SK-N-SH (cell line): Measurements from ENCODE around the gene LLGL1. TPM values are rescaled to one million over a fixed set of nuclear protein-coding genes. Genes with fewer than 3 reads are reported as not detected.

Source experiments
- CTCF ChIA-PET: fragments of 300-600, 350-600 bp; formaldehyde crosslinking; extraction: SDS; loops from one replicate; lab custom pipeline; 2021; lab: Yijun Ruan, JAX
- POLR2A ChIA-PET: fragments of 350-600 bp; sonication (Branson Sonifier 250); formaldehyde crosslinking; extraction: SDS; loops from one replicate; lab custom pipeline; 2020; ENCODE audit warnings: antibody characterized with exemption, inconsistent platforms; lab: Yijun Ruan, JAX
- DNase-seq: peaks from one replicate; pipeline ENCODE4 v3.0.0; 2012
- H2AFZ ChIP-seq: fragments of 200-600 bp; sonication (generic); 2 replicates; pipeline ENCODE4 v1.8.1; 2016; ENCODE audit warnings: antibody characterized with exemption, mild to moderate bottlenecking, low read depth
- H3F3A ChIP-seq: fragments of 200-600 bp; sonication (generic); replicated peaks from 2 replicates; pipeline ENCODE3; 2016; ENCODE audit warnings: antibody characterized with exemption, mild to moderate bottlenecking; ENCODE audit not compliant: insufficient read depth
- H3K27ac ChIP-seq, 2 experiments: fragments of 200-500 bp in 1 of 2; fragments of 200-600 bp in 1 of 2; sonication (Bioruptor generic) in 1 of 2; sonication (generic), shearing (Covaris generic) in 1 of 2; 2 replicates each; pipeline versions ENCODE4 v1.5.1 to v1.6.1; 2014 to 2016; ENCODE audit warnings: low read depth in 2 of 2, inconsistent platforms in 1 of 2, low read length in 1 of 2, mild to moderate bottlenecking in 1 of 2, mixed read lengths in 1 of 2
- H3K27me3 ChIP-seq: fragments of 200-600 bp; sonication (generic), shearing (Covaris generic); 2 replicates; pipeline ENCODE4 v1.6.1; 2016; ENCODE audit warnings: mixed run types; ENCODE audit not compliant: insufficient read depth
- H3K36me3 ChIP-seq, 2 experiments: fragments of 200-500 bp in 1 of 2; fragments of 200-600 bp in 1 of 2; sonication (Bioruptor generic) in 1 of 2; sonication (generic) in 1 of 2; replicated peaks in 1 of 2; 2 replicates each; pipeline versions ENCODE3 to v1.5.1; 2014 to 2016; ENCODE audit warnings: low read length in 1 of 2, mild to moderate bottlenecking in 1 of 2; ENCODE audit not compliant: insufficient read depth in 2 of 2, control insufficient read depth in 1 of 2
- H3K4me1 ChIP-seq, 2 experiments: fragments of 200-500 bp in 1 of 2; fragments of 200-600 bp in 1 of 2; sonication (Bioruptor generic) in 1 of 2; sonication (generic), shearing (Covaris generic) in 1 of 2; 2 replicates each; pipeline versions ENCODE4 v1.5.1 to v1.6.1; 2014 to 2016; ENCODE audit warnings: low read depth in 1 of 2, low read length in 1 of 2, mixed run types in 1 of 2; ENCODE audit not compliant: insufficient read depth in 2 of 2, control insufficient read depth in 1 of 2
- H3K4me2 ChIP-seq: fragments of 200-600 bp; sonication (generic), shearing (Covaris generic); 2 replicates; pipeline ENCODE4 v1.6.1; 2017; ENCODE audit warnings: mixed run types
- H3K4me3 ChIP-seq, 2 experiments: fragments of 200-500 bp in 1 of 2; fragments of 200-600 bp in 1 of 2; sonication (Bioruptor generic) in 1 of 2; sonication (generic), shearing (Covaris generic) in 1 of 2; 2 replicates each; pipeline versions ENCODE4 v1.5.1 to v1.8.1; 2014 to 2016; ENCODE audit warnings: low read depth in 2 of 2, inconsistent platforms in 1 of 2, low read length in 1 of 2, mild to moderate bottlenecking in 1 of 2, mixed read lengths in 1 of 2, moderate library complexity in 1 of 2
- H3K79me2 ChIP-seq: fragments of 200-600 bp; sonication (generic); 2 replicates; pipeline ENCODE4 v1.8.1; 2017; ENCODE audit warnings: mild to moderate bottlenecking; ENCODE audit not compliant: insufficient read depth
- H3K9ac ChIP-seq: fragments of 200-600 bp; sonication (generic); 2 replicates; pipeline ENCODE4 v1.6.1; 2017; ENCODE audit warnings: mixed run types
- H3K9me2 ChIP-seq: fragments of 200-600 bp; sonication (generic); 2 replicates; pipeline ENCODE4 v1.6.1; 2017; ENCODE audit warnings: mixed run types
- H3K9me3 ChIP-seq: fragments of 200-600 bp; sonication (generic); 2 replicates; pipeline ENCODE4 v1.6.1; 2017; ENCODE audit warnings: mixed run types, mild to moderate bottlenecking, moderate library complexity
- H4K20me1 ChIP-seq: fragments of 200-600 bp; sonication (generic); 2 replicates; pipeline ENCODE4 v1.6.1; 2017; ENCODE audit warnings: mild to moderate bottlenecking, mixed run types; ENCODE audit not compliant: insufficient read depth
- CTCF ChIP-seq: fragments of 200-600 bp; sonication (generic); IDR thresholded peaks from 2 replicates; pipeline ENCODE4 v1.6.1; 2017; ENCODE audit warnings: antibody characterized with exemption, mild to moderate bottlenecking, moderate library complexity
- ELF1 ChIP-seq: IDR thresholded peaks from 2 replicates; pipeline ENCODE4 v1.4.0; 2012
- EZH2phosphoT487 ChIP-seq: fragments of 200-600 bp; sonication (generic); IDR thresholded peaks from 2 replicates; pipeline ENCODE4 v1.6.1; 2017; ENCODE audit warnings: low read depth, mixed run types, mild to moderate bottlenecking, antibody characterized with exemption, moderate library complexity, borderline replicate concordance
- FOSL2 ChIP-seq: IDR thresholded peaks from 2 replicates; pipeline ENCODE4 v1.4.0; 2012; ENCODE audit warnings: low read depth, mild to moderate bottlenecking, moderate library complexity, borderline replicate concordance
- GABPA ChIP-seq: IDR thresholded peaks from 2 replicates; pipeline ENCODE4 v1.4.0; 2012; ENCODE audit warnings: low read depth, mild to moderate bottlenecking
- GATA2 ChIP-seq: sonication (generic); formaldehyde crosslinking; IDR thresholded peaks from 2 replicates; pipeline ENCODE4 v1.5.0; 2020; ENCODE audit warnings: mild to moderate bottlenecking, missing genetic modification reagents
- JUND ChIP-seq: IDR thresholded peaks from 2 replicates; pipeline ENCODE4 v1.4.0; 2012
- MAX ChIP-seq: IDR thresholded peaks from 2 replicates; pipeline ENCODE4 v1.4.0; 2012; ENCODE audit warnings: low read depth
- MXI1 ChIP-seq: IDR thresholded peaks from 2 replicates; pipeline ENCODE4 v1.6.1; 2012; ENCODE audit warnings: mild to moderate bottlenecking, low read depth, low read length, improper control_type of control experiment
- PBX3 ChIP-seq: IDR thresholded peaks from 2 replicates; pipeline ENCODE4; 2012
- POLR2AphosphoS5 ChIP-seq: IDR thresholded peaks from 2 replicates; pipeline ENCODE4 v1.6.1; 2012; ENCODE audit warnings: low read depth, low read length
- RAD21 ChIP-seq: IDR thresholded peaks from 2 replicates; pipeline ENCODE4 v1.6.1; 2012; ENCODE audit warnings: mild to moderate bottlenecking, low read length
- RCOR1 ChIP-seq: fragments of 150-350 bp; IDR thresholded peaks from 2 replicates; pipeline ENCODE4 v1.6.1; 2017; ENCODE audit warnings: antibody characterized with exemption, low read length
- RXRA ChIP-seq: IDR thresholded peaks from 2 replicates; pipeline ENCODE4 v1.4.0; 2012; ENCODE audit warnings: low read depth, mild to moderate bottlenecking, borderline replicate concordance
- TAF1 ChIP-seq: IDR thresholded peaks from 2 replicates; pipeline ENCODE4 v1.6.1; 2012; ENCODE audit warnings: low read depth, mild to moderate bottlenecking, low read length, moderate library complexity, borderline replicate concordance
- TEAD4 ChIP-seq: IDR thresholded peaks from 2 replicates; pipeline ENCODE4 v1.4.0; 2012; ENCODE audit warnings: mild to moderate bottlenecking, borderline replicate concordance; ENCODE audit not compliant: insufficient read depth
- USF2 ChIP-seq: fragments of 150-350 bp; IDR thresholded peaks from 2 replicates; pipeline ENCODE4 v1.6.1; 2017; ENCODE audit warnings: antibody characterized with exemption, low read length, low read depth, borderline replicate concordance
- YY1 ChIP-seq: IDR thresholded peaks from 2 replicates; pipeline ENCODE4 v1.4.0; 2012; ENCODE audit warnings: low read depth, mild to moderate bottlenecking
- ZBTB33 ChIP-seq: IDR thresholded peaks from 2 replicates; pipeline ENCODE4 v1.4.0; 2012; ENCODE audit warnings: low read depth, borderline replicate concordance
- WGBS: methylation state at CpG from one replicate; pipeline ENCODE4 v1.1.6; 2017; ENCODE audit warnings: low lambda C conversion rate; 5-methylcytosine and 5-hydroxymethylcytosine counted together
- polyA plus RNA-seq, 3 experiments: library from polyadenylated mRNA; depleted of rRNA; stranded (reverse); fragments of >200 nt; gene quantifications; 2 replicates each; pipeline ENCODE4 v1.2.3, GENCODE V29; 2012

The LLGL1 gene
- polyA plus RNA-seq, 1 of the 3 experiments (the other 2 are of a cell fraction): 31.4 TPM

GRCh38 chr17:18262641-18263040 is 37.2 kb downstream of the LLGL1 start:
- WGBS: 80% methylated on average over 1 of the region's 12 CpGs
- peaks cover under 1% of the 10 kb centered on the region; the same call in 1 of the 2 replicates for H4K20me1 ChIP-seq
- peaks cover 8 to 23% of the 10 kb centered on the region in 2 experiments; a peak in 2 of 4 replicates for H3K4me1 ChIP-seq
- peaks cover 0 to 24% of the 10 kb centered on the region in 2 experiments for H3K36me3 ChIP-seq
- no peaks in the 10 kb centered on the region for H3K27me3 ChIP-seq
- ChIA-PET POLR2A (no interaction called here), CTCF (interaction anchor here (1.1 kb wide), 1 partner anchor 15 kb away, joined by 3 read pairs; no protein-coding TSS in a partner anchor)
- H3F3A ChIP-seq: peaks cover 10% of the 10 kb centered on the region
- H3K9me2 ChIP-seq: no peaks in the 10 kb centered on the region
- H3K79me2 ChIP-seq: peaks cover 34% of the 10 kb centered on the region
- H3K4me2 ChIP-seq: no peak overlapping the region
- H3K9me3 ChIP-seq: no peaks in the 10 kb centered on the region
- no peak overlapping the region for H3K27ac ChIP-seq
- no peak for DNase-seq
- H2AFZ ChIP-seq: no peak overlapping the region
- H3K9ac ChIP-seq: no peak overlapping the region
- H3K4me3 ChIP-seq: no peak overlapping the region
- TF ChIP-seq POLR2AphosphoS5 (no peak), ELF1 (no peak), YY1 (no peak), RAD21 (no peak), CTCF (no peak), EZH2phosphoT487 (no peak), RXRA (no peak), RCOR1 (no peak), USF2 (no peak), TAF1 (no peak), MXI1 (no peak), PBX3 (no peak), GATA2 (CRISPR knock-in tag) (no peak), FOSL2 (no peak), JUND (no peak), TEAD4 (no peak), ZBTB33 (no peak), MAX (no peak), GABPA (no peak)
